SIG-M5 treated with dmso at 0.1 percent for 504 hours (cell line): ENCODE data around the gene LUC7L2.
"Not testable (repeated sequence)": the region's sequence is repeated elsewhere in the genome, so short reads cannot be mapped to it uniquely, and the experiment has no call there.

Experiments used
- DNase-seq: peaks from one replicate; lab custom pipeline; 2025; ENCODE audit not compliant: unreplicated experiment; lab: John Stamatoyannopoulos, UW

LUC7L2 gene

GRCh38 chr7:139359366-139360209 lies at the start of gene LUC7L2:
LUC7L2 (plus strand) TSS chr7:139359894; CDS start chr7:139360262, 368 bp downstream.
- peak; percentile 98 for DNase-seq

GRCh38 chr7:139317939-139318505 lies 41.7 kb upstream of the LUC7L2 start:
- no peak for DNase-seq

- peak; percentile 43 for DNase-seq
These were observed 38.5 kb upstream of the LUC7L2 start for GRCh38 chr7:139321071-139321745.

GRCh38 chr7:139324709-139325108 lies 35.0 kb upstream of the LUC7L2 start:
- DNase-seq: not testable (repeated sequence)

GRCh38 chr7:139328375-139328774 lies 31.3 kb upstream of the LUC7L2 start:
- no peak for DNase-seq

GRCh38 chr7:139329119-139329518 lies 30.6 kb upstream of the LUC7L2 start:
- no peak for DNase-seq

GRCh38 chr7:139330333-139331030 lies 29.2 kb upstream of the LUC7L2 start:
- no peak for DNase-seq

- no peak for DNase-seq
These were observed 26.9 kb upstream of the LUC7L2 start for GRCh38 chr7:139332697-139333359.

- DNase-seq: not testable (repeated sequence)
These were observed 26.3 kb upstream of the LUC7L2 start for GRCh38 chr7:139333443-139333842.

- DNase-seq: no peak
These were observed 25.1 kb upstream of the LUC7L2 start for GRCh38 chr7:139334399-139335150.

- no peak for DNase-seq
These were observed 20.7 kb upstream of the LUC7L2 start for GRCh38 chr7:139339025-139339424.

GRCh38 chr7:139339698-139340036 lies 20.0 kb upstream of the LUC7L2 start:
- no peak for DNase-seq

- DNase-seq: peak; percentile 100
These were observed 19.5 kb upstream of the LUC7L2 start for GRCh38 chr7:139340037-139340807.

- DNase-seq: no peak
These were observed 19.0 kb upstream of the LUC7L2 start for GRCh38 chr7:139340808-139341057.

- DNase-seq: peak; percentile 88
These were observed 18.5 kb upstream of the LUC7L2 start, which contains the start of gene FMC1 for GRCh38 chr7:139341058-139341775. FMC1 (plus strand) TSS chr7:139341337; CDS start chr7:139341385, 48 bp downstream.

- DNase-seq: no peak
These were observed 17.9 kb upstream of the LUC7L2 start for GRCh38 chr7:139341776-139342226.

GRCh38 chr7:139345042-139345441 lies 14.7 kb upstream of the LUC7L2 start:
- peak; percentile 71 for DNase-seq

GRCh38 chr7:139351027-139351426 lies 8.7 kb upstream of the LUC7L2 start:
- no peak for DNase-seq

GRCh38 chr7:139354729-139355128 lies 5.0 kb upstream of the LUC7L2 start:
- no peak for DNase-seq
